ENCODE data around the gene PXDC1. TPM values are rescaled to one million over a fixed set of nuclear protein-coding genes. Genes with fewer than 3 reads are reported as not detected.

Gene PXDC1
- total RNA-seq, 1 experiment from 2014 or later, result 6.3 TPM

GRCh38 chr6:3744901-3745470 lies 6.5 kb downstream of the PXDC1 start:
- no peak overlapping the region for H3K9ac ChIP-seq (ENCODE audit: low read length)
- peaks cover 8 to 34% of the 10 kb centered on the region in 2 experiments; a peak in 3 of 4 replicates for H3K4me1 ChIP-seq (ENCODE audit: control insufficient read depth in 1 of 2, insufficient read depth in 2 of 2, low read length in 2 of 2)
- ChIA-PET POLR2A (interaction anchor here (1.7 kb wide), 1 partner anchor 188 kb away, joined by 3 read pairs; no protein-coding TSS in a partner anchor), CTCF (interaction anchor here (1.0 to 1.8 kb wide), 3 partner anchors 188 to 263 kb away, joined by 3 to 7 read pairs (median 5); no protein-coding TSS in a partner anchor), RAD21 (ENCODE audit: low non-redundant PET in 1 of 2, low total read pairs in 2 of 2, uncharacterized antibody in 2 of 2, unreplicated experiment in 2 of 2) (no interaction called here)
- DNase-seq (ENCODE audit: low read depth, low spot score) (no peak), ATAC-seq (no peak)
- H3K27ac ChIP-seq (ENCODE audit: low read depth, low read length), result no peak overlapping the region
- no TSS peak for BruUV-seq (replicated peaks)
- H4K20me1 ChIP-seq (ENCODE audit: insufficient read depth), result no peaks in the 10 kb centered on the region
- H3K4me3 ChIP-seq (replicated peaks in 1 of 2; ENCODE audit: low read depth in 1 of 2, low read length in 2 of 2), result no peak overlapping the region
- intact Hi-C loops (cut with micrococcal nuclease), result loop anchor here (5.0 to 10.0 kb wide), 2 partner anchors 412 to 470 kb away; no protein-coding TSS in a partner anchor
- H3K9me2 ChIP-seq (ENCODE audit: insufficient read depth), result no peaks in the 10 kb centered on the region
- no peak overlapping the region for H3K4me2 ChIP-seq (ENCODE audit: low read length)
- TF ChIP-seq EZH2phosphoT487 (IDR thresholded peaks at IDR 0.05; ENCODE audit: borderline replicate concordance) (no peak), JUND (IDR thresholded peaks at IDR 0.05) (no peak), ZNF274 (IDR thresholded peaks at IDR 0.05; ENCODE audit: low read depth, low read length) (no peak), YY1 (IDR thresholded peaks at IDR 0.05; ENCODE audit: extremely low read depth, insufficient replicate concordance, low read depth, low read length) (no peak), CBX3 (IDR thresholded peaks at IDR 0.05; ENCODE audit: low read depth) (no peak)
- TF ChIP-seq, protein P1, sequence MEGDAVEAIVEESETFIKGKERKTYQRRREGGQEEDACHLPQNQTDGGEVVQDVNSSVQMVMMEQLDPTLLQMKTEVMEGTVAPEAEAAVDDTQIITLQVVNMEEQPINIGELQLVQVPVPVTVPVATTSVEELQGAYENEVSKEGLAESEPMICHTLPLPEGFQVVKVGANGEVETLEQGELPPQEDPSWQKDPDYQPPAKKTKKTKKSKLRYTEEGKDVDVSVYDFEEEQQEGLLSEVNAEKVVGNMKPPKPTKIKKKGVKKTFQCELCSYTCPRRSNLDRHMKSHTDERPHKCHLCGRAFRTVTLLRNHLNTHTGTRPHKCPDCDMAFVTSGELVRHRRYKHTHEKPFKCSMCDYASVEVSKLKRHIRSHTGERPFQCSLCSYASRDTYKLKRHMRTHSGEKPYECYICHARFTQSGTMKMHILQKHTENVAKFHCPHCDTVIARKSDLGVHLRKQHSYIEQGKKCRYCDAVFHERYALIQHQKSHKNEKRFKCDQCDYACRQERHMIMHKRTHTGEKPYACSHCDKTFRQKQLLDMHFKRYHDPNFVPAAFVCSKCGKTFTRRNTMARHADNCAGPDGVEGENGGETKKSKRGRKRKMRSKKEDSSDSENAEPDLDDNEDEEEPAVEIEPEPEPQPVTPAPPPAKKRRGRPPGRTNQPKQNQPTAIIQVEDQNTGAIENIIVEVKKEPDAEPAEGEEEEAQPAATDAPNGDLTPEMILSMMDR (IDR thresholded peaks at IDR 0.05 in 2 of 3, conservative IDR thresholded peaks at IDR 0.05 in 1 of 3; ENCODE audit: borderline replicate concordance in 1 of 3, insufficient read depth in 1 of 3, low read depth in 2 of 3, low read length in 2 of 3), result no peak
- no peaks in the 10 kb centered on the region for H3K36me3 ChIP-seq (ENCODE audit: control insufficient read depth in 1 of 2, insufficient read depth in 2 of 2, low read length in 2 of 2)
- H3K79me2 ChIP-seq (ENCODE audit: insufficient read depth, low read length), result peaks cover 11% of the 10 kb centered on the region; the same call in 1 of the 2 replicates
- H2AFZ ChIP-seq (ENCODE audit: low read depth, low read length, poor library complexity, severe bottlenecking), result no peak overlapping the region
- no peaks in the 10 kb centered on the region for H3K27me3 ChIP-seq (ENCODE audit: insufficient read depth, low read length)
- H3K9me3 ChIP-seq (ENCODE audit: control insufficient read depth in 1 of 2, insufficient read depth in 1 of 2, low read depth in 1 of 2, low read length in 2 of 2), result no peaks in the 10 kb centered on the region
